ENCODE data around the gene ST3GAL4. TPM values are rescaled to one million over a fixed set of nuclear protein-coding genes. Genes with fewer than 3 reads are reported as not detected.
A peak's percentile ranks its signal among the peaks of the same experiment; 100 is the strongest.
"Not testable (repeated sequence)": the region's sequence is repeated elsewhere in the genome, so short reads cannot be mapped to it uniquely, and the experiment has no call there.

The ST3GAL4 gene
- total RNA-seq, 4 donors from 2014 or later: 40.0 to 52.4 (median 40.5) TPM

- Histone ChIP-seq H3K9me3 (no peaks in the 10 kb centered on the region), H3K36me3 (peaks cover 0 to 4% (median 0%) of the 10 kb centered on the region in 4 donors), H3K4me1 (peaks cover 3 to 21% (median 15%) of the 10 kb centered on the region in 4 donors), H3K27ac (replicated peaks in 1 of 4) (no peak overlapping the region), H3K4me3 (no peak overlapping the region), H3K27me3 (no peaks in the 10 kb centered on the region)
- DNase-seq (ENCODE audit: extremely low spot score): no peak
- no peak for TF ChIP-seq EP300 (IDR thresholded peaks at IDR 0.05)
- TF ChIP-seq, protein P1, sequence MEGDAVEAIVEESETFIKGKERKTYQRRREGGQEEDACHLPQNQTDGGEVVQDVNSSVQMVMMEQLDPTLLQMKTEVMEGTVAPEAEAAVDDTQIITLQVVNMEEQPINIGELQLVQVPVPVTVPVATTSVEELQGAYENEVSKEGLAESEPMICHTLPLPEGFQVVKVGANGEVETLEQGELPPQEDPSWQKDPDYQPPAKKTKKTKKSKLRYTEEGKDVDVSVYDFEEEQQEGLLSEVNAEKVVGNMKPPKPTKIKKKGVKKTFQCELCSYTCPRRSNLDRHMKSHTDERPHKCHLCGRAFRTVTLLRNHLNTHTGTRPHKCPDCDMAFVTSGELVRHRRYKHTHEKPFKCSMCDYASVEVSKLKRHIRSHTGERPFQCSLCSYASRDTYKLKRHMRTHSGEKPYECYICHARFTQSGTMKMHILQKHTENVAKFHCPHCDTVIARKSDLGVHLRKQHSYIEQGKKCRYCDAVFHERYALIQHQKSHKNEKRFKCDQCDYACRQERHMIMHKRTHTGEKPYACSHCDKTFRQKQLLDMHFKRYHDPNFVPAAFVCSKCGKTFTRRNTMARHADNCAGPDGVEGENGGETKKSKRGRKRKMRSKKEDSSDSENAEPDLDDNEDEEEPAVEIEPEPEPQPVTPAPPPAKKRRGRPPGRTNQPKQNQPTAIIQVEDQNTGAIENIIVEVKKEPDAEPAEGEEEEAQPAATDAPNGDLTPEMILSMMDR (IDR thresholded peaks at IDR 0.05): no peak
- TF ChIP-seq POLR2A (IDR thresholded peaks at IDR 0.05; ENCODE audit: low read depth): no peak
- TF ChIP-seq POLR2AphosphoS5 (IDR thresholded peaks at IDR 0.05): no peak
- 61% methylated on average over 4 of the region's 4 CpGs for WGBS
- intact Hi-C loops (cut with DNase I): no loop called here
Measured at GRCh38 chr11:126378763-126379162, 23.3 kb downstream of the ST3GAL4 start.

DNA sequence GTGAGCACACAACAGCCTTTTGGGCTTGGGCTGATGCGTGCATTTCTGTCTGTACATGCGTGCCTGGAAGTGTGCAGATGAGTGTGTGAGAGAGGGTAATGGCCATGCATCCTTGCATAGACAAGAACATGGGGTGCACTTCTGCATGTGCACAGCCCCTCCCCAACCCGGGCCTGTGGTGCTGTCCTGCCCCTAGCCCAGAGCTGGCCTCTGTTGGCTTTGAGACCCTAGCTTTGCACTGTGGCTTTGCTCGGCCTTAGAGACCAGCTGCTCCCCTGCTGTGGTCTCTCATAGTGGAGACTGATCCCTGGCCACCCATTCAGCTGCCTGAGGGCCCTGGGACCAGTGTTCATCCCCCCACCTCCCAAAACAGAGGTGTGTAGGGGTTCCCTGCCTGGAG, 25.4 kb downstream of the ST3GAL4 start:
- H3K36me3 ChIP-seq: peaks cover 0 to 4% (median 0%) of the 10 kb centered on the region in 4 donors
- intact Hi-C loops (cut with DNase I): no loop called here
- H3K9me3 ChIP-seq: no peaks in the 10 kb centered on the region
- no peak overlapping the region for H3K4me3 ChIP-seq
- DNase-seq (ENCODE audit: extremely low spot score): no peak
- TF ChIP-seq, protein P1 (IDR thresholded peaks at IDR 0.05): no peak
- TF ChIP-seq POLR2AphosphoS5 (IDR thresholded peaks at IDR 0.05) (no peak), POLR2A (IDR thresholded peaks at IDR 0.05; ENCODE audit: low read depth) (no peak), EP300 (IDR thresholded peaks at IDR 0.05) (no peak)
- no peak overlapping the region for H3K27ac ChIP-seq (replicated peaks in 1 of 4)
- 91% methylated on average over 4 of the region's 4 CpGs for WGBS
- peaks cover 6 to 23% (median 15%) of the 10 kb centered on the region in 4 donors for H3K4me1 ChIP-seq
- no peaks in the 10 kb centered on the region for H3K27me3 ChIP-seq

- DNase-seq (ENCODE audit: extremely low spot score); H3K4me3 ChIP-seq; H3K9me3 ChIP-seq; H3K27ac ChIP-seq (replicated peaks in 1 of 4); H3K36me3 ChIP-seq; intact Hi-C loops (cut with DNase I); H3K27me3 ChIP-seq: not testable (repeated sequence)
- 74% methylated on average over 4 of the region's 10 CpGs for WGBS
- peaks cover 16 to 33% (median 25%) of the 10 kb centered on the region in 4 donors for H3K4me1 ChIP-seq
Measured at GRCh38 chr11:126381960-126382359, 26.5 kb downstream of the ST3GAL4 start.

DNA sequence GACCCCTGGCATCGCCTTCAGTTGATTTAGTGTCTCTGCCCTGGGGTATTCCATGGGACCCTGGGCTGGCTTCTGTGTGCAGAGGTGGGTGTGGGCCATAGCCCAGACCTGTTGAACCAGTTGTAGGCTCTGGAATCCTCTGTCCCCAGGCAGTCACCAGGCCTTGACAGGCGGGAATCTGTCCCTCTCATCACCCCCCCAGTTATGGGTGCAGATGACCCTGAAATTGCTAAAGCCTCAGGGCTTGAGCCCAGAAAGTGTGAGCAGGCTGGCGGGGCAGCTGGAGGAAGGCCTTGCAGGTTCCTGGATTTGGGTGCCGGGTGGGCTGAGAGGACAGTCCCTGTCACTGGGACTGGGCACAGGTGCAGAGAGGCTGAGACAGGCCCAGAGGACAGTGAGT, 27.2 kb downstream of the ST3GAL4 start:
- DNase-seq (ENCODE audit: extremely low spot score); H3K4me3 ChIP-seq; H3K36me3 ChIP-seq; H3K27me3 ChIP-seq; H3K9me3 ChIP-seq; intact Hi-C loops (cut with DNase I); H3K27ac ChIP-seq (replicated peaks in 1 of 4): not testable (repeated sequence)
- H3K4me1 ChIP-seq: peaks cover 22 to 40% (median 29%) of the 10 kb centered on the region in 4 donors
- WGBS: no CpG with 5 or more reads among the region's 4 CpGs

DNA sequence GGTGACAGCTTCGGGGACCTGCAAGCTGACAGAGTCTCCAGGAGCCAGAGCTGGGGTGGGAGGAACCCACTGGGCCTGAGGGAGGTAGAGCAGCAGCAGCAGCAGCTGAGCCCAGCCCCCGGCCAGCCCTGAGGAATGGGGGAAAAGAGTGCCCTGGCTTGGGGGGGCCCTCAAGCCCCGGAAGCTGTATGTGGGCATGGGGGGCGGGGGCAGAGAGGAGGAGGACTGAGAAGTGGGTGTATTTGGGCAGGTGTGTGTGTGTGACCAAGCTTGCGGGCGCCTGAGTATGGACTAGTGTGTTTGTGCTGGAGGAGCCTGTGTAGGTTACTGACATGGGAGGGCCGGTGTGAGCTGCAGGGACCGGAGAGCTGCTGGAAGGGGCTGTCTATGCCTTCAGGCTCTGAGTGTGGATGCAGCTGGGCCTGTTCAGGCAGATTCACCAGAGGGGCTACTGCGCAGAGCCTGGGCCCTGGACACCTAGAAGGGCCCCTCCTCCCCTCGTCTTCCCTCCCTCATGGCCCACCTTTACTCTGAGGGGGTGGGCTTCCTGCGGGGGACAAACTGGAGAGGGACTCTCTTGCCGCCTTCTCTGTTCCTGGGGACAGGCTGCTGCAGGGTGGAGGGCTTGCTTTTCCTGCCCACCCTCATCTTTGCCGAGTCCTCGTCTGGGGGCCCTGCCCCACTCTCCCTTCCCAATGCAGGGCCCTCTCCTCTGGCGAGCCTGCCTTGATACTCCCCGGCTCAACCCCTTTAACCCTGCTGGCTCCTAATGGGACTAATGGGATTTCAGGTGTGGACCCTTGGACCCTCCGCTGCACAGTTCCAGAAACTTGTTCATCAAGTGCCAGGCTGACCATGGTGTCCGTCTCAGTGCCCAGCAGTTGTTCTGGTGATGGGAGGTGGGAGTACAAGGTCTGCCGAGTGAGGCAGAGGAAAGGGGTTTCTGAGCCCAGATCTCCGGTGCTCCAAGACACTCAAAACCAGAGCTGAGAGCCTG, 28.2 kb downstream of the ST3GAL4 start:
- DNase-seq (ENCODE audit: extremely low spot score): no peak
- Histone ChIP-seq H3K4me3 (no peak overlapping the region), H3K4me1 (peaks cover 22 to 44% (median 34%) of the 10 kb centered on the region in 4 donors), H3K36me3 (peaks cover 0 to 4% (median 0%) of the 10 kb centered on the region in 4 donors), H3K27me3 (no peaks in the 10 kb centered on the region), H3K27ac (replicated peaks in 1 of 4) (peak overlapping the region in 1 of 4 donors; percentile 40), H3K9me3 (no peaks in the 10 kb centered on the region)
- WGBS: 83% methylated on average over 13 of the region's 20 CpGs
- no peak for TF ChIP-seq POLR2A (IDR thresholded peaks at IDR 0.05; ENCODE audit: low read depth)
- TF ChIP-seq POLR2AphosphoS5 (IDR thresholded peaks at IDR 0.05): no peak
- TF ChIP-seq, protein P1 (IDR thresholded peaks at IDR 0.05): no peak
- TF ChIP-seq EP300 (IDR thresholded peaks at IDR 0.05): no peak
- intact Hi-C loops (cut with DNase I): no loop called here
